Activated CD8-positive, alpha-beta T cell treated with anti-CD3 and anti-CD28 coated beads for 36 hours (primary cell): ENCODE measurements around the gene CLIC6. TPM values are rescaled to one million over a fixed set of nuclear protein-coding genes. Genes with fewer than 3 reads are reported as not detected.
A peak's percentile ranks its signal among the peaks of the same experiment; 100 is the strongest.

Experiments
- ATAC-seq: fragments of 200-7000 bp; cut with Tn5 transposase; one replicate; pipeline ENCODE4 v1.10.0; 2021; ENCODE audit warnings: mild to moderate bottlenecking, moderate library complexity
- CTCF ChIA-PET: fragments of 350-600 bp; sonication (Branson Sonifier 250); formaldehyde crosslinking; loops from one replicate; lab custom pipeline; 2021; ENCODE audit warnings: antibody characterized with exemption; lab: Charles Lee
- POLR2A ChIA-PET: fragments of 350-600 bp; sonication (Branson Sonifier 250); formaldehyde crosslinking; loops from one replicate; lab custom pipeline; 2021; ENCODE audit warnings: antibody characterized with exemption; lab: Charles Lee
- DNase-seq: peaks from one replicate; pipeline ENCODE4 v3.0.0-alpha.2; 2020
- H3K27ac Mint-ChIP-seq: one replicate; pipeline ENCODE4 v1.8.0; 2021; ENCODE audit warnings: mild to moderate bottlenecking, mixed read lengths
- H3K27me3 Mint-ChIP-seq: one replicate; pipeline ENCODE4 v1.8.0; 2021; ENCODE audit warnings: mixed read lengths
- H3K36me3 Mint-ChIP-seq: one replicate; pipeline ENCODE4 v1.8.0; 2021; ENCODE audit warnings: low read depth, mixed read lengths
- H3K4me1 Mint-ChIP-seq: one replicate; pipeline ENCODE4 v1.8.0; 2021; ENCODE audit warnings: low read depth, mixed read lengths
- H3K4me3 Mint-ChIP-seq: one replicate; pipeline ENCODE4 v1.8.0; 2021; ENCODE audit warnings: mild to moderate bottlenecking, moderate library complexity, mixed read lengths
- H3K9me3 Mint-ChIP-seq: one replicate; pipeline ENCODE4 v1.8.0; 2021; ENCODE audit warnings: mixed read lengths
- intact Hi-C: fragments of 100-400 bp; cut with micrococcal nuclease; formaldehyde crosslinking; loops from one replicate; pipeline ENCODE4 v1.10.0; 2022
- total RNA-seq, 2 experiments: library from RNA; stranded (reverse); gene quantifications; one replicate each; pipeline ENCODE4 v1.2.3, GENCODE V29; 2021
- TF ChIP-seq, protein P1 (sequence below): fragments of 200-600 bp; IDR thresholded peaks from one replicate; pipeline ENCODE4 v1.8.0; 2022; ENCODE audit warnings: antibody characterized with exemption, mild to moderate bottlenecking

The CLIC6 gene
- under 1 TPM; 0.54 to 0.58 TPM for total RNA-seq

GRCh38 chr21:34668803-34669148, at the start of gene CLIC6:
CLIC6 (plus strand) TSS chr21:34668994; CDS start chr21:34669389, 395 bp downstream.
- Mint-ChIP-seq H3K9me3 (no peaks in the 10 kb centered on the region), H3K27ac (no peak within 1 kb of the TSS), H3K4me3 (peak within 1 kb of the TSS; percentile 64), H3K4me1 (peaks cover 9% of the 10 kb centered on the region), H3K27me3 (peaks cover 47% of the 10 kb centered on the region), H3K36me3 (no peaks in the 10 kb centered on the region)
- intact Hi-C loops: no loop called here
- TF ChIP-seq, protein P1, sequence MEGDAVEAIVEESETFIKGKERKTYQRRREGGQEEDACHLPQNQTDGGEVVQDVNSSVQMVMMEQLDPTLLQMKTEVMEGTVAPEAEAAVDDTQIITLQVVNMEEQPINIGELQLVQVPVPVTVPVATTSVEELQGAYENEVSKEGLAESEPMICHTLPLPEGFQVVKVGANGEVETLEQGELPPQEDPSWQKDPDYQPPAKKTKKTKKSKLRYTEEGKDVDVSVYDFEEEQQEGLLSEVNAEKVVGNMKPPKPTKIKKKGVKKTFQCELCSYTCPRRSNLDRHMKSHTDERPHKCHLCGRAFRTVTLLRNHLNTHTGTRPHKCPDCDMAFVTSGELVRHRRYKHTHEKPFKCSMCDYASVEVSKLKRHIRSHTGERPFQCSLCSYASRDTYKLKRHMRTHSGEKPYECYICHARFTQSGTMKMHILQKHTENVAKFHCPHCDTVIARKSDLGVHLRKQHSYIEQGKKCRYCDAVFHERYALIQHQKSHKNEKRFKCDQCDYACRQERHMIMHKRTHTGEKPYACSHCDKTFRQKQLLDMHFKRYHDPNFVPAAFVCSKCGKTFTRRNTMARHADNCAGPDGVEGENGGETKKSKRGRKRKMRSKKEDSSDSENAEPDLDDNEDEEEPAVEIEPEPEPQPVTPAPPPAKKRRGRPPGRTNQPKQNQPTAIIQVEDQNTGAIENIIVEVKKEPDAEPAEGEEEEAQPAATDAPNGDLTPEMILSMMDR: no peak
- CTCF ChIA-PET: interaction anchor here (1.0 kb wide), 1 partner anchor 21 kb away, joined by 3 read pairs; no protein-coding TSS in a partner anchor
- ATAC-seq: no peak
- DNase-seq: no peak
- POLR2A ChIA-PET: interaction anchor here (1.4 kb wide), 1 partner anchor 35 kb away, joined by 3 read pairs; no protein-coding TSS in a partner anchor

DNA sequence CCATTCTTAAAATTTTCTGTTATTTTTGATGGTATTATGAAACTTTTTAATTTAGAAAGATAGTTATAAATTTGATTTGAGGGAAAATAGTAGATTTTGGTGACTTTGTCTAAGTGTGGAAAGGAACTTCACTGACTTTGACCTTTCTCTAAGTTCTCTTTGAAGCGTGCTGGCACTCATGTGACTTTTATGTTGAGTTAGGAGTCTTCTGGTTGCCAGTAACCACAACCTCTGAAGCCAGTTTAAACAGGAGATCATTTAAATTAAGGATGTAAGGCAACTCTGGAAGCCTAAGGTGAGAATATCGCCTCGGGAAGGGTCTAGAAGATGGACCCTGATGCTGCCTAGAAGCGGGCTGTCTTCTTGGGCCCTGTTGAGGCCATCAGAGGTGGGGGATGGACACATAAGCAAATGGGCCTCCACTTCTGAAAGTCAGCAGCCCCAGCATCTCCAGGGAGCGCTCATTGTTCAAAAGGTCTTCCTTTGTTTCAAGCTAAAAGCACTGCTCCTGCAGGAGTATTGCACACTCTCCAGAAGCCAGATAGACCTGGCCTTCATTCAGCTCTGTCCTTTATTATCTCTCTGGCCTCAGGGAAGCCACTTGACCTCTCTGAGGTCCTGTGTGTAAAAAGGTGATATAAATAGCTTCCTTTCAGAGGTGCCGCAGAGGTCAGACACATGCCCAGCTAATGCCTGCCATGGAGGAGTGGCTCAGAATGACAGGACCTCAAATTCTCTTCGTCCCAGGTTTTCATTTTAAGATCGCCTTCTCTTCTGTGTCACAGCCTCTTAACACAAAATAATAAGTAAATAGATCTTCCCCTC, 48.7 kb upstream of the CLIC6 start:
- ChIA-PET CTCF (interaction anchor here (0.7 to 1.0 kb wide), 2 partner anchors 9 to 12 kb away, joined by 3 to 5 read pairs; no protein-coding TSS in a partner anchor), POLR2A (no interaction called here)
- Mint-ChIP-seq H3K9me3 (no peaks in the 10 kb centered on the region), H3K4me3 (no peak overlapping the region), H3K36me3 (no peaks in the 10 kb centered on the region), H3K27ac (no peak overlapping the region), H3K27me3 (peaks cover 5% of the 10 kb centered on the region), H3K4me1 (no peaks in the 10 kb centered on the region)
- intact Hi-C loops: loop anchor here (10.0 kb wide), 1 partner anchor 705 kb away; the partner anchor contains the start of gene ATP5PO
- ATAC-seq: no peak
- TF ChIP-seq, protein P1: no peak
- DNase-seq: no peak

DNA sequence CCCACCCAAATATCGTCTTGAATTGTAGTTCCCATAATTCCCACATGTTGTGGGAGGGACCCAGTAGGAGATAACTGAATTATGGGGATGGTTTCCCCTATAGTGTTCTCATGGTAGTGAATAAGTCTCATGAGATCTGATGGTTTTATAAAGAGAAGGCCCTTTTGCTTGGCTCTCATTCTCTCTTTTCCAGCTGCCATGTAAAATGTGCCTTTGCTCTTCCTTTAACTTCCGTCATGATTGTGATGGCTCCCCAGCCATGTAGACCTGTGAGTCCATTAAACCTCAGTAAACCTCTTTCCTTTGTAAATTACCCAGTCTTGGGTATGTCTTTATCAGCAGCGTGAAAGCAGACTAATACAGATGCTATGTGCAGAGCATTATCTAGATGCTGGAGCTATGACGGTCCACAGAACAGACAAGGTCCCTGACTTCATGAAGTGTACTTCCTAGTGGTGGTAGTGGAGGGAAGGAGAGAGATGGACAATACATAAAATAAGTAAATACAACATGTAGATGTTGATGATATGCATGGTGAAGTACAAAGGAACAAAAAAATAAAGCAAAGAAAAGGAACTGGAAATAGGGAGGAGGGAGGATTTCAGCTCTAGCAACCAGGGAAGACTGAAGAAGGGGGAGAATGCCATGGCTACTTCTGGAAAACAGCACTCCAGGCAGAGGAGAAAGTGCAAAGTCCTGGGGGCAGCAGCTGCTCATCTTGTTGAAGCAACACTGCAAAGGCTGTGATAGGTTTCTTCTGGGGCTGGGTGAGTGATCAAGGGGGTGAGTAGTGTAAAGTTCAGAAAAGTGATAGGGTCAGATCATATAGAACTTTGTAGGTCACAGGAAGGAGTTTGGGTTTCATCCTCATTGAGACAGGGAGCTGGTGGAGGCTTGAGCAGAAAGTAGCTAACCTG, 47.1 kb upstream of the CLIC6 start:
- DNase-seq (no peak), ATAC-seq (no peak)
- Mint-ChIP-seq H3K4me3 (no peak overlapping the region), H3K9me3 (no peaks in the 10 kb centered on the region), H3K4me1 (no peaks in the 10 kb centered on the region), H3K27ac (no peak overlapping the region), H3K27me3 (peaks cover 5% of the 10 kb centered on the region), H3K36me3 (no peaks in the 10 kb centered on the region)
- POLR2A ChIA-PET: interaction anchor here (0.6 to 1.5 kb wide), 3 partner anchors 8 to 107 kb away, joined by 3 to 5 read pairs (median 3); no protein-coding TSS in a partner anchor
- TF ChIP-seq, protein P1: no peak
- intact Hi-C loops: no loop called here
- CTCF ChIA-PET: interaction anchor here (0.7 to 1.9 kb wide), 5 partner anchors 8 to 260 kb away, joined by 3 to 4 read pairs (median 3); no protein-coding TSS in a partner anchor

DNA sequence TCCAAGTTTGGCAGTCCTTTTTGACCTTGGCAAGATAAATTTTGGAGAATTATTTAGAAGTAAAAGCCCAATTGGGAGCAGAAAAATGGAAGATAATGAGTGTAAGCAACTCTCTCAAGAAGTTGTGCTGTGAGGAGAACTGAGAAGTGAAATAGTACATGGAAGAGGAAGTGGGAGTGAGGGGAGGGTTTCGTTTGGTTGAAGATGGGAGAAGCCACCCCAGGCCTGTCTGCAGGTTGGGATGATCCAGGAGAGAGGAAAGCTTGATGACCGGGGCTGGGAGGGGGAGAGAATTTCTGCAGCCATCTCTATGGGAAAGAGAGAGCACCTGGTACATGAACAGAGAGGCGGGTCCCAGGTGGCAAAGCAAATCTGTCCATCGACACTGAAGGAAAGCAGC, 45.3 kb upstream of the CLIC6 start:
- no peaks in the 10 kb centered on the region for H3K4me1 Mint-ChIP-seq
- DNase-seq (no peak), ATAC-seq (no peak)
- ChIA-PET POLR2A (interaction anchor here (1.5 kb wide), 1 partner anchor 9 kb away, joined by 5 read pairs; no protein-coding TSS in a partner anchor), CTCF (interaction anchor here (1.7 kb wide), 1 partner anchor 9 kb away, joined by 4 read pairs; no protein-coding TSS in a partner anchor)
- TF ChIP-seq, protein P1: no peak
- H3K27ac Mint-ChIP-seq: no peak overlapping the region
- H3K27me3 Mint-ChIP-seq: peaks cover 5% of the 10 kb centered on the region
- no peaks in the 10 kb centered on the region for H3K36me3 Mint-ChIP-seq
- intact Hi-C loops: no loop called here
- no peak overlapping the region for H3K4me3 Mint-ChIP-seq
- H3K9me3 Mint-ChIP-seq: no peaks in the 10 kb centered on the region
